ENCODE results near the gene C2CD2L. TPM values are rescaled to one million over a fixed set of nuclear protein-coding genes. Genes with fewer than 3 reads are reported as not detected.

The C2CD2L gene
- 5.0 and 5.8 TPM in 2 replicates for total RNA-seq

GRCh38 chr11:119106564-119107537 is at the start of gene C2CD2L:
Gene C2CD2L, plus strand, starts transcription at chr11:119107344. Its CDS starts 398 bp downstream, at chr11:119107742.

GRCh38 chr11:119067371-119068222 is 39.5 kb upstream of the C2CD2L start, which contains the start of gene VPS11:
Gene VPS11, plus strand, starts transcription at chr11:119067818. Its CDS starts 6 bp downstream, at chr11:119067824.

GRCh38 chr11:119084663-119085436 is 22.3 kb upstream of the C2CD2L start, which contains the start of gene HMBS:
Gene HMBS, plus strand, starts transcription at chr11:119084881. Its CDS starts 153 bp downstream, at chr11:119085034.

GRCh38 chr11:119101759-119102423 is 5.3 kb upstream of the C2CD2L start, which contains the start of gene DPAGT1:
Gene DPAGT1, minus strand, starts transcription at chr11:119101853. Its CDS starts 198 bp downstream, at chr11:119101655.

GRCh38 chr11:119121008-119121810 is 14.1 kb downstream of the C2CD2L start, which contains the start of gene HINFP:
Gene HINFP, plus strand, starts transcription at chr11:119121580. Its CDS starts 5,365 bp downstream, at chr11:119126945.

GRCh38 chr11:119149018-119149785 is 42.1 kb downstream of the C2CD2L start, which contains the start of gene ABCG4:
Gene ABCG4, plus strand, starts transcription at chr11:119149052. Its CDS starts 914 bp downstream, at chr11:119149966.

Other genes with a start within 250 kb of the C2CD2L start
- gene CXCR5, start 223.5 kb upstream of the C2CD2L start, total RNA-seq, result not detected in 2 replicates
- gene BCL9L, start 181.4 kb upstream of the C2CD2L start, total RNA-seq, result 31.6 and 51.8 TPM in 2 replicates
- 0.37 and 0.56 TPM in 2 replicates for gene UPK2, start 151.0 kb upstream of the C2CD2L start, total RNA-seq
- gene FOXR1, start 135.6 kb upstream of the C2CD2L start, total RNA-seq, result not detected in 2 replicates
- 7.0 and 11.4 TPM in 2 replicates for gene CENATAC, start 109.2 kb upstream of the C2CD2L start, total RNA-seq
- gene RPS25, start 89.0 kb upstream of the C2CD2L start, total RNA-seq, result 2,356 and 2,509 TPM in 2 replicates
- 102 and 106 TPM in 2 replicates for gene TRAPPC4, start 88.6 kb upstream of the C2CD2L start, total RNA-seq
- gene SLC37A4, start 76.5 kb upstream of the C2CD2L start, total RNA-seq, result 37.6 and 39.3 TPM in 2 replicates
- 98.8 and 112 TPM in 2 replicates for gene HYOU1, start 50.1 kb upstream of the C2CD2L start, total RNA-seq
- gene VPS11, start 39.5 kb upstream of the C2CD2L start, total RNA-seq, result 14.8 and 17.8 TPM in 2 replicates
- gene HMBS, start 22.5 kb upstream of the C2CD2L start, total RNA-seq, result 10.5 and 27.9 TPM in 2 replicates
- 28.2 and 33.6 TPM in 2 replicates for gene DPAGT1, start 5.5 kb upstream of the C2CD2L start, total RNA-seq
- gene HINFP, start 14.2 kb downstream of the C2CD2L start, total RNA-seq, result 5.2 and 17.0 TPM in 2 replicates
- 0.42 and 0.79 TPM in 2 replicates for gene ABCG4, start 41.7 kb downstream of the C2CD2L start, total RNA-seq
- 21.8 and 28.5 TPM in 2 replicates for gene NLRX1, start 61.4 kb downstream of the C2CD2L start, total RNA-seq
- not detected in 2 replicates for gene NHERF4, start 78.1 kb downstream of the C2CD2L start, total RNA-seq
- gene CBL, start 99.0 kb downstream of the C2CD2L start, total RNA-seq, result 7.5 and 10.3 TPM in 2 replicates
- gene MCAM, start 209.8 kb downstream of the C2CD2L start, total RNA-seq, result 197 and 367 TPM in 2 replicates
- 15.0 and 16.8 TPM in 2 replicates for gene RNF26, start 227.2 kb downstream of the C2CD2L start, total RNA-seq
- 0.07 TPM in 1 of 2 replicates, not detected in the other for gene C1QTNF5, start 233.5 kb downstream of the C2CD2L start, total RNA-seq
- gene MFRP, start 239.4 kb downstream of the C2CD2L start, total RNA-seq, result not detected in 2 replicates